K562 (cell line): ENCODE data around the gene SAMD4A.

Experiments used
- E2F4 ChIP-seq: sonication (generic); formaldehyde crosslinking; IDR thresholded peaks from 2 replicates; pipeline ENCODE4 v1.8.0; 2022; ENCODE audit warnings: mild to moderate bottlenecking, low read depth, missing genetic modification reagents
- EP400 ChIP-seq: fragments of 450-650 bp; IDR thresholded peaks from 2 replicates; pipeline ENCODE4 v1.6.1; 2017; ENCODE audit warnings: antibody characterized with exemption, mild to moderate bottlenecking, moderate library complexity
- MAX ChIP-seq: sonication (generic); formaldehyde crosslinking; IDR thresholded peaks from 2 replicates; pipeline ENCODE4 v1.9.0; 2022; ENCODE audit warnings: mild to moderate bottlenecking, missing genetic modification reagents
- MCM2 ChIP-seq: fragments of 450-650 bp; IDR thresholded peaks from 2 replicates; pipeline ENCODE4 v1.6.1; 2017; ENCODE audit warnings: low read depth, mild to moderate bottlenecking
- NFRKB ChIP-seq: fragments of 450-650 bp; IDR thresholded peaks from 2 replicates; pipeline ENCODE4 v1.6.1; 2016; ENCODE audit warnings: low read depth
- POLR2A ChIP-seq: fragments of 450-650 bp; conservative IDR thresholded peaks from 2 replicates; pipeline ENCODE4 v1.6.1; 2016
- RFX5 ChIP-seq: IDR thresholded peaks from 2 replicates; pipeline ENCODE4 v1.6.1; 2011; ENCODE audit warnings: low read depth, mild to moderate bottlenecking, improper control_type of control experiment, low read length
- SPI1 ChIP-seq: IDR thresholded peaks from 2 replicates; pipeline ENCODE4 v1.6.1; 2011; ENCODE audit warnings: low read depth, low read length, control low read depth, borderline replicate concordance
- TCF7 ChIP-seq: sonication (generic); IDR thresholded peaks from 2 replicates; pipeline ENCODE4 v1.6.1; 2016; ENCODE audit warnings: antibody characterized with exemption, borderline replicate concordance
- ZNF699 ChIP-seq: fragments of 250-450 bp; sonication (Bioruptor Pico); IDR thresholded peaks from 2 replicates; pipeline ENCODE4 v1.8.0; 2021; ENCODE audit warnings: mild to moderate bottlenecking, moderate library complexity; ENCODE audit not compliant: insufficient replicate concordance
- ZNF76 ChIP-seq: fragments of 250-450 bp; sonication (Bioruptor Pico); IDR thresholded peaks from 2 replicates; pipeline ENCODE4 v1.4.0; 2020; ENCODE audit warnings: mild to moderate bottlenecking, moderate library complexity, borderline replicate concordance
- TF ChIP-seq, protein P1 (sequence below), 3 experiments: IDR thresholded peaks in 2 of 3; conservative IDR thresholded peaks in 1 of 3; 2 replicates each; pipeline ENCODE4 v1.5.1; 2011 to 2012; ENCODE audit warnings: low read length in 3 of 3, mild to moderate bottlenecking in 3 of 3, control low read depth in 2 of 3, improper control_type of control experiment in 1 of 3, inconsistent platforms in 1 of 3, low read depth in 1 of 3, mixed read lengths in 1 of 3, moderate library complexity in 1 of 3; ENCODE audit not compliant: insufficient read depth in 2 of 3
- TF ChIP-seq, protein P2 (sequence below): sonication (generic); formaldehyde crosslinking; IDR thresholded peaks from 2 replicates; pipeline ENCODE4 v1.8.0; 2023; ENCODE audit warnings: mild to moderate bottlenecking, missing genetic modification reagents
- TF ChIP-seq, protein P3 (sequence below), 2 experiments: fragments of 450-650 bp; formaldehyde crosslinking in 1 of 2; IDR thresholded peaks; 2 replicates each; pipeline versions ENCODE4 v1.4.0 to v1.6.1; 2014 to 2020; ENCODE audit warnings: mild to moderate bottlenecking in 2 of 2, borderline replicate concordance in 1 of 2, low read depth in 1 of 2

DNA sequence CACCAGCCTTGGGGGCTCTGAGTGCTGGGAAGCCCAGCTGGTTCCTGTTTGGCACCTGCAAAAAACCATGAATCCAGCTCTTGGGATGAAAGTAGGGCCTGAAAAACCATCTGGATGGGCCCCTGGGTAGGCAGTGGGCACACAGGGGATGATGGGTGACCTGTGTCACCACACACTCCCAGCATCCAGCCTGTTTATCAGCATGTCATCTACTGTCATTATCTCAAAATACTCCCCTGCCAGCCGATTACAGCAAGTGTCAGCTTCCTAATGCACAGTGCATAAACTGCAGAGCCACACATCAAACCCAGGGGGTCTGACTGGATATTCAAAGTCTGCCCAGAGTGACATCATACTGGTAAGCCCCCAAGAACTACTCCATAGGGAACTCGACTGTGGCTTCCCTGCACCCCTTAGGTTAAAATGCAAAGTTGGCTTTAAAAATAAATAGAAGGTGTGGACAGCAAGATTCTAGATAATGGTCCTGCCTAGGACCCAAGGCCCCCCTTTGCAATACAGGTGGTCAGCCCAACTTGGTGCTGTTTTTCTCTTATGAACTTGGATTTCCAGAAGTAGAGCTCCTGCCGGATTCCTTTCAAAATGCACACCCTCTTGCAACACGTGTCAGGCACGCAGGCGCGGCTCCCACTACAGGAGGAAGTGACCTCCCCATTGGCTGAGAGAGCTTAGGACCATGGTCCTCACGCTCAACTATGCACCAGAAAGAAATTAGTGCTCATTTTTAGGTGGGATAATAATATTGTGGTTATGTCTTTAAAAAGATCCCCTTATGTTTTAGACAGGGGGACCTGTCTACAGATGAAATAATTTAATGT lies 241.6 kb downstream of the SAMD4A start:
- TF ChIP-seq NFRKB (no peak), E2F4 (CRISPR knock-in tag) (no peak), RFX5 (no peak), SPI1 (no peak), ZNF699 (CRISPR knock-in tag) (no peak), TCF7 (no peak), EP400 (no peak), ZNF76 (no peak), MAX (CRISPR knock-in tag) (no peak), MCM2 (no peak), POLR2A (no peak)
- TF ChIP-seq, protein P1, sequence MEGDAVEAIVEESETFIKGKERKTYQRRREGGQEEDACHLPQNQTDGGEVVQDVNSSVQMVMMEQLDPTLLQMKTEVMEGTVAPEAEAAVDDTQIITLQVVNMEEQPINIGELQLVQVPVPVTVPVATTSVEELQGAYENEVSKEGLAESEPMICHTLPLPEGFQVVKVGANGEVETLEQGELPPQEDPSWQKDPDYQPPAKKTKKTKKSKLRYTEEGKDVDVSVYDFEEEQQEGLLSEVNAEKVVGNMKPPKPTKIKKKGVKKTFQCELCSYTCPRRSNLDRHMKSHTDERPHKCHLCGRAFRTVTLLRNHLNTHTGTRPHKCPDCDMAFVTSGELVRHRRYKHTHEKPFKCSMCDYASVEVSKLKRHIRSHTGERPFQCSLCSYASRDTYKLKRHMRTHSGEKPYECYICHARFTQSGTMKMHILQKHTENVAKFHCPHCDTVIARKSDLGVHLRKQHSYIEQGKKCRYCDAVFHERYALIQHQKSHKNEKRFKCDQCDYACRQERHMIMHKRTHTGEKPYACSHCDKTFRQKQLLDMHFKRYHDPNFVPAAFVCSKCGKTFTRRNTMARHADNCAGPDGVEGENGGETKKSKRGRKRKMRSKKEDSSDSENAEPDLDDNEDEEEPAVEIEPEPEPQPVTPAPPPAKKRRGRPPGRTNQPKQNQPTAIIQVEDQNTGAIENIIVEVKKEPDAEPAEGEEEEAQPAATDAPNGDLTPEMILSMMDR (IDR thresholded peaks at IDR 0.05 in 2 of 3, conservative IDR thresholded peaks at IDR 0.05 in 1 of 3; ENCODE audit: insufficient read depth in 2 of 3, low read depth in 1 of 3, low read length in 3 of 3): no peak
- TF ChIP-seq, protein P2, sequence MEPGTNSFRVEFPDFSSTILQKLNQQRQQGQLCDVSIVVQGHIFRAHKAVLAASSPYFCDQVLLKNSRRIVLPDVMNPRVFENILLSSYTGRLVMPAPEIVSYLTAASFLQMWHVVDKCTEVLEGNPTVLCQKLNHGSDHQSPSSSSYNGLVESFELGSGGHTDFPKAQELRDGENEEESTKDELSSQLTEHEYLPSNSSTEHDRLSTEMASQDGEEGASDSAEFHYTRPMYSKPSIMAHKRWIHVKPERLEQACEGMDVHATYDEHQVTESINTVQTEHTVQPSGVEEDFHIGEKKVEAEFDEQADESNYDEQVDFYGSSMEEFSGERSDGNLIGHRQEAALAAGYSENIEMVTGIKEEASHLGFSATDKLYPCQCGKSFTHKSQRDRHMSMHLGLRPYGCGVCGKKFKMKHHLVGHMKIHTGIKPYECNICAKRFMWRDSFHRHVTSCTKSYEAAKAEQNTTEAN (CRISPR knock-in tag): no peak
- TF ChIP-seq, protein P3, sequence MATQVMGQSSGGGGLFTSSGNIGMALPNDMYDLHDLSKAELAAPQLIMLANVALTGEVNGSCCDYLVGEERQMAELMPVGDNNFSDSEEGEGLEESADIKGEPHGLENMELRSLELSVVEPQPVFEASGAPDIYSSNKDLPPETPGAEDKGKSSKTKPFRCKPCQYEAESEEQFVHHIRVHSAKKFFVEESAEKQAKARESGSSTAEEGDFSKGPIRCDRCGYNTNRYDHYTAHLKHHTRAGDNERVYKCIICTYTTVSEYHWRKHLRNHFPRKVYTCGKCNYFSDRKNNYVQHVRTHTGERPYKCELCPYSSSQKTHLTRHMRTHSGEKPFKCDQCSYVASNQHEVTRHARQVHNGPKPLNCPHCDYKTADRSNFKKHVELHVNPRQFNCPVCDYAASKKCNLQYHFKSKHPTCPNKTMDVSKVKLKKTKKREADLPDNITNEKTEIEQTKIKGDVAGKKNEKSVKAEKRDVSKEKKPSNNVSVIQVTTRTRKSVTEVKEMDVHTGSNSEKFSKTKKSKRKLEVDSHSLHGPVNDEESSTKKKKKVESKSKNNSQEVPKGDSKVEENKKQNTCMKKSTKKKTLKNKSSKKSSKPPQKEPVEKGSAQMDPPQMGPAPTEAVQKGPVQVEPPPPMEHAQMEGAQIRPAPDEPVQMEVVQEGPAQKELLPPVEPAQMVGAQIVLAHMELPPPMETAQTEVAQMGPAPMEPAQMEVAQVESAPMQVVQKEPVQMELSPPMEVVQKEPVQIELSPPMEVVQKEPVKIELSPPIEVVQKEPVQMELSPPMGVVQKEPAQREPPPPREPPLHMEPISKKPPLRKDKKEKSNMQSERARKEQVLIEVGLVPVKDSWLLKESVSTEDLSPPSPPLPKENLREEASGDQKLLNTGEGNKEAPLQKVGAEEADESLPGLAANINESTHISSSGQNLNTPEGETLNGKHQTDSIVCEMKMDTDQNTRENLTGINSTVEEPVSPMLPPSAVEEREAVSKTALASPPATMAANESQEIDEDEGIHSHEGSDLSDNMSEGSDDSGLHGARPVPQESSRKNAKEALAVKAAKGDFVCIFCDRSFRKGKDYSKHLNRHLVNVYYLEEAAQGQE (IDR thresholded peaks at IDR 0.05; ENCODE audit: borderline replicate concordance): no peak
- TF ChIP-seq, protein P3 (CRISPR knock-in tag; IDR thresholded peaks at IDR 0.05; ENCODE audit: low read depth): no peak
